Epidermal melanocyte (primary cell): ENCODE results near the gene C10orf67.
"Not testable (repeated sequence)": the region's sequence is repeated elsewhere in the genome, so short reads cannot be mapped to it uniquely, and the experiment has no call there.

Experiments
- DNase-seq: peaks from one replicate; pipeline ENCODE4 v3.0.0; 2011; ENCODE audit warnings: low spot score; ENCODE audit not compliant: insufficient read length

C10orf67 gene

GRCh38 chr10:23362879-23363792, 18.5 kb upstream of the C10orf67 start:
- DNase-seq, result no peak

GRCh38 chr10:23362069-23362830, 17.7 kb upstream of the C10orf67 start:
- no peak for DNase-seq

GRCh38 chr10:23361665-23362064, 17.1 kb upstream of the C10orf67 start:
- no peak for DNase-seq

- no peak for DNase-seq
Observed at GRCh38 chr10:23359692-23360380, 15.2 kb upstream of the C10orf67 start.

- DNase-seq, result no peak
Observed at GRCh38 chr10:23358357-23358756, 13.8 kb upstream of the C10orf67 start.

GRCh38 chr10:23354630-23355279, 10.2 kb upstream of the C10orf67 start:
- no peak for DNase-seq

- no peak for DNase-seq
Observed at GRCh38 chr10:23351926-23352519, 7.4 kb upstream of the C10orf67 start.

GRCh38 chr10:23350706-23351105, 6.1 kb upstream of the C10orf67 start:
- DNase-seq, result not testable (repeated sequence)

GRCh38 chr10:23345861-23346260, 1.3 kb upstream of the C10orf67 start:
- peak; percentile 52 for DNase-seq

- DNase-seq, result no peak
Observed at GRCh38 chr10:23343591-23344240, 881 bp downstream of the C10orf67 start.

GRCh38 chr10:23342213-23342884, 2.2 kb downstream of the C10orf67 start:
- DNase-seq, result no peak

GRCh38 chr10:23341004-23341403, 3.6 kb downstream of the C10orf67 start:
- DNase-seq, result no peak

GRCh38 chr10:23340354-23340753, 4.2 kb downstream of the C10orf67 start:
- DNase-seq, result no peak

- DNase-seq, result no peak
Observed at GRCh38 chr10:23338886-23339285, 5.7 kb downstream of the C10orf67 start.

- DNase-seq, result no peak
Observed at GRCh38 chr10:23338155-23338828, 6.3 kb downstream of the C10orf67 start.

- no peak for DNase-seq
Observed at GRCh38 chr10:23337616-23338015, 7.0 kb downstream of the C10orf67 start.

GRCh38 chr10:23331567-23332301, 12.9 kb downstream of the C10orf67 start:
- no peak for DNase-seq

GRCh38 chr10:23330948-23331347, 13.6 kb downstream of the C10orf67 start:
- DNase-seq, result no peak
